RPMI8226 (cell line): ENCODE data around the gene GPR35.
A peak's percentile ranks its signal among the peaks of the same experiment; 100 is the strongest.

ENCODE experiments used
- DNase-seq: peaks from one replicate; pipeline ENCODE4 v3.0.0-alpha.2; 2015

GPR35 gene

GRCh38 chr2:240603846-240604245, 21.4 kb upstream of the GPR35 start:
- no peak for DNase-seq

GRCh38 chr2:240604291-240604938, 20.9 kb upstream of the GPR35 start:
- no peak for DNase-seq

- DNase-seq, result no peak
These were observed 20.2 kb upstream of the GPR35 start for GRCh38 chr2:240604939-240605716.

GRCh38 chr2:240605867-240606743, 19.2 kb upstream of the GPR35 start:
- DNase-seq, result no peak

- DNase-seq, result no peak
These were observed 13.6 kb upstream of the GPR35 start for GRCh38 chr2:240611601-240612210.

- no peak for DNase-seq
These were observed 11.5 kb upstream of the GPR35 start for GRCh38 chr2:240613781-240614180.

- DNase-seq, result no peak
These were observed 10.9 kb upstream of the GPR35 start for GRCh38 chr2:240614391-240614790.

- DNase-seq, result no peak
These were observed 9.9 kb upstream of the GPR35 start for GRCh38 chr2:240615396-240615795.

GRCh38 chr2:240615820-240616547, 9.3 kb upstream of the GPR35 start:
- no peak for DNase-seq

GRCh38 chr2:240616860-240617666, 8.2 kb upstream of the GPR35 start:
- DNase-seq, result peak; percentile 13

- no peak for DNase-seq
These were observed 6.5 kb upstream of the GPR35 start for GRCh38 chr2:240618776-240619175.

GRCh38 chr2:240619506-240620148, 5.7 kb upstream of the GPR35 start:
- no peak for DNase-seq

- DNase-seq, result no peak
These were observed 5.0 kb upstream of the GPR35 start for GRCh38 chr2:240620149-240620731.

GRCh38 chr2:240620859-240621258, 4.4 kb upstream of the GPR35 start:
- no peak for DNase-seq

GRCh38 chr2:240622060-240622411, 3.2 kb upstream of the GPR35 start:
- no peak for DNase-seq

GRCh38 chr2:240622531-240623235, 2.6 kb upstream of the GPR35 start:
- DNase-seq, result peak; percentile 53

- DNase-seq, result no peak
These were observed 1.7 kb upstream of the GPR35 start for GRCh38 chr2:240623531-240624010.

- no peak for DNase-seq
These were observed 1.0 kb upstream of the GPR35 start for GRCh38 chr2:240624011-240624949.
